NT2/D1 (cell line): Measurements from ENCODE around the gene CACNA2D4.

ENCODE experiments used
- DNase-seq: peaks from one replicate; pipeline ENCODE4 v3.0.0-alpha.2; 2011; ENCODE audit warnings: low read depth, low spot score
- H3K27me3 ChIP-seq: 2 replicates; pipeline ENCODE4 v1.6.0; 2011; ENCODE audit warnings: mild to moderate bottlenecking; ENCODE audit not compliant: insufficient read length, insufficient read depth
- H3K36me3 ChIP-seq: 2 replicates; pipeline ENCODE4 v1.6.1; 2011; ENCODE audit warnings: mild to moderate bottlenecking, low read length, mixed read lengths; ENCODE audit not compliant: insufficient read depth, insufficient read length
- H3K4me1 ChIP-seq: 2 replicates; pipeline ENCODE4 v1.5.1; 2011; ENCODE audit not compliant: insufficient read depth, insufficient read length
- H3K4me3 ChIP-seq: 2 replicates; pipeline ENCODE4 v1.5.1; 2011; ENCODE audit warnings: low read depth; ENCODE audit not compliant: insufficient read length
- H3K9ac ChIP-seq: 2 replicates; pipeline ENCODE4 v1.6.0; 2011; ENCODE audit warnings: low read depth; ENCODE audit not compliant: insufficient read length
- H3K9me3 ChIP-seq: 2 replicates; pipeline ENCODE4 v1.5.1; 2011; ENCODE audit warnings: mild to moderate bottlenecking, low read length; ENCODE audit not compliant: insufficient read depth
- SUZ12 ChIP-seq: IDR thresholded peaks from 2 replicates; pipeline ENCODE4 v1.6.1; 2011; ENCODE audit not compliant: insufficient read length, insufficient read depth; ENCODE audit errors: extremely low read depth
- YY1 ChIP-seq: IDR thresholded peaks from 2 replicates; pipeline ENCODE4 v1.6.1; 2011; ENCODE audit not compliant: insufficient read length, insufficient read depth
- ZNF274 ChIP-seq: IDR thresholded peaks from 2 replicates; pipeline ENCODE4 v1.6.1; 2011; ENCODE audit warnings: mild to moderate bottlenecking, low read depth, low read length

CACNA2D4 gene

DNA sequence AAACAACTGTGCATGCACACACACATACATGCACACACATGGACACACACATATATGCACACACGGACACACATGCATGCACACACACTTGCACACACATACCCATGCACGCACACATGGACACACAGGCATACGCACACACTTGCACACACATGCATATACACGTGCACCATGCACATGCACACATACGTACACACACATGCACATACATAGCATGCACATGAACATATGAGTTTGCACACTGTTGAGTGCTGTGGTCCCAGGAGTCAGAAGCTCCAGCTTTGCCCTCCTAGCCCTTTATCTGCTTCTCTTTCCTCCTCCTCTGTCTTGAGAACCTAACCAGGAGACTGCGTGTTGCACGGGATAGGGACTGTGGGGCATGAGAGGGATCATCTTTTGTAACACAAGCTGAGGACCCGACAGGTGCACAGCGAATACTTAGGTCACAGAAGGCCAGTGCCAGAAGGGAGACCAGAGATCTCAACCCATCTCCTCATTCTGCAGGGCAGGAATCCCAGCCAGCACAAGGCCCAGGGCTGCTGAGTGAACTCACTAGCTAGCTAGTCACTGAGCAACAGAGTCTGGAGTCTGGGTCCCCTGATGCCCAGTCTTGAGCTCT, 101.6 kb downstream of the CACNA2D4 start:
- Histone ChIP-seq H3K9ac (no peak overlapping the region), H3K9me3 (peaks cover 9% of the 10 kb centered on the region; the same call in 1 of the 2 replicates), H3K36me3 (no peaks in the 10 kb centered on the region), H3K4me1 (peaks cover 21% of the 10 kb centered on the region), H3K4me3 (no peak overlapping the region), H3K27me3 (peaks cover 30% of the 10 kb centered on the region)
- DNase-seq, result no peak
- TF ChIP-seq ZNF274 (no peak), SUZ12 (no peak), YY1 (no peak)

- H3K9ac ChIP-seq, result no peak overlapping the region
- no peak overlapping the region for H3K4me3 ChIP-seq
- H3K4me1 ChIP-seq, result peaks cover 14% of the 10 kb centered on the region
- H3K9me3 ChIP-seq, result peaks cover 9% of the 10 kb centered on the region; the same call in 1 of the 2 replicates
- no peaks in the 10 kb centered on the region for H3K36me3 ChIP-seq
- peaks cover 23% of the 10 kb centered on the region for H3K27me3 ChIP-seq
- DNase-seq, result no peak
- TF ChIP-seq ZNF274 (no peak), SUZ12 (no peak), YY1 (no peak)
These were observed 102.4 kb downstream of the CACNA2D4 start for GRCh38 chr12:1815814-1816729.

GRCh38 chr12:1815108-1815507, 103.3 kb downstream of the CACNA2D4 start:
- TF ChIP-seq SUZ12, result no peak
- no peak for TF ChIP-seq ZNF274
- TF ChIP-seq YY1, result no peak
- DNase-seq, result no peak
- Histone ChIP-seq H3K4me3 (no peak overlapping the region), H3K9ac (no peak overlapping the region), H3K9me3 (peaks cover 9% of the 10 kb centered on the region; the same call in 1 of the 2 replicates), H3K4me1 (peaks cover 6% of the 10 kb centered on the region), H3K36me3 (no peaks in the 10 kb centered on the region), H3K27me3 (peaks cover 14% of the 10 kb centered on the region)

GRCh38 chr12:1814266-1814665, 104.2 kb downstream of the CACNA2D4 start:
- H3K27me3 ChIP-seq, result peaks cover 5% of the 10 kb centered on the region
- DNase-seq, result no peak
- H3K9ac ChIP-seq, result no peak overlapping the region
- no peaks in the 10 kb centered on the region for H3K36me3 ChIP-seq
- TF ChIP-seq ZNF274 (no peak), YY1 (no peak), SUZ12 (no peak)
- no peak overlapping the region for H3K4me3 ChIP-seq
- H3K4me1 ChIP-seq, result peaks cover 7% of the 10 kb centered on the region
- peaks cover 11% of the 10 kb centered on the region; the same call in 1 of the 2 replicates for H3K9me3 ChIP-seq

GRCh38 chr12:1812650-1813302, 105.7 kb downstream of the CACNA2D4 start:
- no peak overlapping the region for H3K4me3 ChIP-seq
- H3K27me3 ChIP-seq, result peaks cover 2% of the 10 kb centered on the region
- peaks cover 15% of the 10 kb centered on the region; the same call in 1 of the 2 replicates for H3K9me3 ChIP-seq
- no peak for TF ChIP-seq ZNF274
- TF ChIP-seq SUZ12, result no peak
- TF ChIP-seq YY1, result no peak
- peaks cover 14% of the 10 kb centered on the region for H3K4me1 ChIP-seq
- H3K9ac ChIP-seq, result no peak overlapping the region
- DNase-seq, result no peak
- no peaks in the 10 kb centered on the region for H3K36me3 ChIP-seq

GRCh38 chr12:1811948-1812291, 106.5 kb downstream of the CACNA2D4 start:
- DNase-seq, result no peak
- Histone ChIP-seq H3K9ac (no peak overlapping the region), H3K27me3 (peaks cover 2% of the 10 kb centered on the region), H3K4me1 (peaks cover 14% of the 10 kb centered on the region), H3K9me3 (peaks cover 10% of the 10 kb centered on the region; the same call in 1 of the 2 replicates), H3K36me3 (no peaks in the 10 kb centered on the region), H3K4me3 (no peak overlapping the region)
- no peak for TF ChIP-seq ZNF274
- TF ChIP-seq YY1, result no peak
- no peak for TF ChIP-seq SUZ12
